Ovary (tissue), 9 donors: ENCODE results near the gene TBX21. TPM values are rescaled to one million over a fixed set of nuclear protein-coding genes. Genes with fewer than 3 reads are reported as not detected.

Experiments
- DNase-seq, 5 donors: peaks; one replicate each; pipeline ENCODE4 v3.0.0-alpha.2; 2019 to 2020
- H3K27ac ChIP-seq, 2 donors: fragments of 200-600 bp; one replicate each; pipeline versions ENCODE4 v1.5.1 to v1.8.0; 2019 to 2022
- H3K27me3 ChIP-seq: fragments of 200-600 bp; one replicate; pipeline ENCODE4 v1.8.0; 2022
- H3K36me3 ChIP-seq: fragments of 200-600 bp; sonication (generic); one replicate; pipeline ENCODE4 v1.5.1; 2019
- H3K4me1 ChIP-seq: one replicate; pipeline ENCODE4 v1.8.1; 2013; ENCODE audit warnings: mild to moderate bottlenecking, moderate library complexity; ENCODE audit not compliant: insufficient read depth
- H3K4me3 ChIP-seq: fragments of 200-600 bp; sonication (generic); one replicate; pipeline ENCODE4 v1.5.1; 2017
- H3K9me3 ChIP-seq, 2 donors: fragments of 200-600 bp in 1 of 2; sonication (generic) in 1 of 2; one replicate each; pipeline versions ENCODE4 v1.5.1 to v1.8.1; 2013 to 2019; ENCODE audit warnings: mild to moderate bottlenecking in 1 of 2, moderate library complexity in 1 of 2
- EP300 ChIP-seq: sonication (generic); formaldehyde crosslinking; IDR thresholded peaks from one replicate; pipeline ENCODE4 v1.6.1; 2017; ENCODE audit warnings: antibody characterized with exemption
- POLR2A ChIP-seq: fragments of 450-650 bp; IDR thresholded peaks from one replicate; pipeline ENCODE4 v1.6.1; 2017; ENCODE audit warnings: antibody characterized with exemption, mild to moderate bottlenecking, moderate library complexity
- WGBS, 3 donors: extraction: QIAGEN DNeasy Blood & Tissue Kit in 1 of 3; methylation state at CpG; one replicate each; pipeline versions ENCODE4 v1.1.5 to v1.1.7; 2013 to 2017; 5-methylcytosine and 5-hydroxymethylcytosine counted together
- intact Hi-C, 4 donors: fragments of 100-400 bp; cut with DNase I; formaldehyde crosslinking; loops; one replicate each; pipeline versions ENCODE4 v1.11.0 to v1.15.1; 2022 to 2023
- polyA plus RNA-seq, 2 donors: library from polyadenylated mRNA; stranded (reverse); fragments of 200-250 nt in 1 of 2; fragments of 350-450 nt in 1 of 2; fragmentation: Illumina TruSeq in 1 of 2; extraction: RNeasy Lipid Tissue Mini Kit (QIAGEN cat#74804) in 1 of 2; gene quantifications; one replicate each; pipeline ENCODE4 v1.2.3, GENCODE V29; 2013 to 2014
- total RNA-seq, 7 donors: library from RNA; depleted of rRNA in 2 of 7; stranded (reverse); fragments of >200 nt in 2 of 7; fragmentation: NEBNext Ultra II Directional in 3 of 7; extraction: Animal tissue kit (Norgen Biotek cat#: 25700) in 3 of 7; gene quantifications; one replicate each; pipeline versions ENCODE4 v1.1.0 to v1.2.4, GENCODE V29; 2016 to 2023
- TF ChIP-seq, protein P1 (sequence below), 3 donors: fragments of 450-650 bp in 2 of 3; fragments of 200-600 bp in 1 of 3; IDR thresholded peaks; one replicate each; pipeline versions ENCODE4 v1.5.1 to v1.8.0; 2016 to 2022; ENCODE audit warnings: antibody characterized with exemption in 3 of 3, mild to moderate bottlenecking in 1 of 3
- donor health status: DM: no; HTN: no; CAD: no; lungs with moderate emphysema.
- donor health status: DM: no; HTN: no; CAD: no.
- donor health status: Bipolar disorder and iron deficiency.
- donor health status: DM: yes; HTN: yes; CAD: no.
- donor health status: DM: no; HTN: no; CAD: no.
- donor health status: DM: yes; HTN: yes; CAD: no.

Gene TBX21
- total and polyA plus RNA-seq, 9 donors: 0.12 to 1.4 (median 0.33) TPM; not detected in 1

DNA sequence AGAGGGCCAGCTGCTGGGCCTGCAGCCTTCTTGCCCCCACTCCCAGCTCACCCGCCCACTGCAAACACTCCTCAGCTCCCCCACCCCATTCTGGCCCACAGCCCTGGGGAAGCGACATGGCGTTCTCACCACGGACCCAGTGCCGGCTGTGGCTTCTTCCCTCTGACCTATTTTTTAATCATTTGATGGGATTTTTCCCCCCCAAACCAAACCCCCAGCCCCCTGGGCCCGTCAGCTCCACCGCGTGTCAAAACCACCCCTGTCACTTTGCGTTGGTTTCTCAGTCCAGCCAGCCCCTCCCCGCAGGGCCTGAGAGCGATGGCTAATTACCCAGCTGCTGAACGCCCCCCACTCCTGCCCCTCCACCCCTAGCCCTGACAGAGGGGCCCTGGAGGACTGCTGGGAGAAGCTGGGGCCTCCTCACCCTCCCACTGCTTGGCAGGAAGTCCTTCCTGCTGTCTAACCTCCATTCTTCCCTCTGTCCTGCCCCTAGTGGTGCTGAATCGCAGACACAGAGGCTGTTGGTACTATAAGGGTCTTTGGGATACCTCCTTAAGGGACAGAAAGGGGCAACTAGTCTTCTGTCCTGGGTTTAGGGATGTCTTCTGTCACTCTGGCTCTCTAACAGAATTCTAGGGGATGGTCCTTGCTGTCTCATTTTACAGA lies 7.5 kb upstream of the TBX21 start:
- TF ChIP-seq, protein P1, sequence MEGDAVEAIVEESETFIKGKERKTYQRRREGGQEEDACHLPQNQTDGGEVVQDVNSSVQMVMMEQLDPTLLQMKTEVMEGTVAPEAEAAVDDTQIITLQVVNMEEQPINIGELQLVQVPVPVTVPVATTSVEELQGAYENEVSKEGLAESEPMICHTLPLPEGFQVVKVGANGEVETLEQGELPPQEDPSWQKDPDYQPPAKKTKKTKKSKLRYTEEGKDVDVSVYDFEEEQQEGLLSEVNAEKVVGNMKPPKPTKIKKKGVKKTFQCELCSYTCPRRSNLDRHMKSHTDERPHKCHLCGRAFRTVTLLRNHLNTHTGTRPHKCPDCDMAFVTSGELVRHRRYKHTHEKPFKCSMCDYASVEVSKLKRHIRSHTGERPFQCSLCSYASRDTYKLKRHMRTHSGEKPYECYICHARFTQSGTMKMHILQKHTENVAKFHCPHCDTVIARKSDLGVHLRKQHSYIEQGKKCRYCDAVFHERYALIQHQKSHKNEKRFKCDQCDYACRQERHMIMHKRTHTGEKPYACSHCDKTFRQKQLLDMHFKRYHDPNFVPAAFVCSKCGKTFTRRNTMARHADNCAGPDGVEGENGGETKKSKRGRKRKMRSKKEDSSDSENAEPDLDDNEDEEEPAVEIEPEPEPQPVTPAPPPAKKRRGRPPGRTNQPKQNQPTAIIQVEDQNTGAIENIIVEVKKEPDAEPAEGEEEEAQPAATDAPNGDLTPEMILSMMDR (IDR thresholded peaks at IDR 0.05): no peak
- TF ChIP-seq EP300 (no peak), POLR2A (no peak)
- no peak overlapping the region for H3K27ac ChIP-seq
- no peaks in the 10 kb centered on the region for H3K27me3 ChIP-seq
- intact Hi-C loops: no loop called here
- no peaks in the 10 kb centered on the region for H3K9me3 ChIP-seq
- no peak for DNase-seq
- H3K4me1 ChIP-seq: no peaks in the 10 kb centered on the region
- no peak overlapping the region for H3K4me3 ChIP-seq
- H3K36me3 ChIP-seq: no peaks in the 10 kb centered on the region
- WGBS, 3 donors: 40 to 48% (median 43%) methylated on average over 13 of the region's 13 CpGs

DNA sequence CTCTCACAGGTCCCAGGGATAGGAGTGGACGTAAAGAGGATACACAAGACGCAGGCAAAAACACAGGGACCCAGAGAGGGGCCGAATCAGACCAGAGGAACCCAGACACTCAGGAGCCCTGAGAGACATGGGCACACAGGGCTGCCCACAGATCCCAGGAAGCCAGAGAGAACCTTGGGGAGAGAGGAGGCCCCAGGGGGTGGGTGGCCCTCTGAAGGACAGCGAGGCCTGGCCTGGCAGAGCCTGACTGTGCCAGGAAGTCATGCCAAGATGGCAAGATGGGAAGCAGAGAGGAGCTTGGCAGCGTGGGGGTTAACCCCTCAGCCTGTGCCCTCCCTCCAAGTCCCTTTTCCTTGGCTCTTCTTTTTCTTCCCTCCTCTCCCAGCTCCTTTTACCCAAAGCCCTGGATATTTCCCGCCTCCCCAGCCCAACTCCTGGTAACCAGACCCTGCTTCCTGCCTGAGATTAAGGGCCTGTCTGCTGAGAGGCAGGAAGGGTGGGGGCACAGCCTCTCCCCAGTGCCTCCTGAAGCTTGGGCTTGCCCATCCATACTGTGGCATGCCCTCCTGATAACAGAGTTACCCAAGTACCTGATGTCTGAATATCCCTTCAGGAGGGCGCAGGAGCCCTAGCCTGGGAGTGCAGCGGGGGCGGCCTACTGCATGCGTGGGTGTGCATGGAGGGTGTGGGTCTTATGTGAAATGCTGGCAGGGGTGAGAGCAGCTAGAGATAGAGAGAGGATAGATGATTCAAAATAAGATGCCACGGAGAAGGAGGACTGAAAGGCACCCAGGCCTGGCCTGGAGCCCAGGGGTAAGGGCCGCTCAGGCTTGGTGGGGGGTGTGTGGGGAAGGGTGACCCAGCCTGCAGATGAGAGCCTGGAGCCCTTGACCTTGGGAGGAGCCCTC lies 6.0 kb upstream of the TBX21 start:
- 76 to 82% (median 78%) methylated on average over 12 of the region's 12 CpGs for WGBS, 3 donors
- H3K27me3 ChIP-seq: no peaks in the 10 kb centered on the region
- H3K4me3 ChIP-seq: no peak overlapping the region
- DNase-seq: peak in 1 of 5 donors; percentile 7
- H3K36me3 ChIP-seq: no peaks in the 10 kb centered on the region
- H3K4me1 ChIP-seq: no peaks in the 10 kb centered on the region
- TF ChIP-seq EP300: no peak
- TF ChIP-seq POLR2A: no peak
- TF ChIP-seq, protein P1 (IDR thresholded peaks at IDR 0.05): no peak
- no peak overlapping the region for H3K27ac ChIP-seq
- intact Hi-C loops: no loop called here
- no peaks in the 10 kb centered on the region for H3K9me3 ChIP-seq

DNA sequence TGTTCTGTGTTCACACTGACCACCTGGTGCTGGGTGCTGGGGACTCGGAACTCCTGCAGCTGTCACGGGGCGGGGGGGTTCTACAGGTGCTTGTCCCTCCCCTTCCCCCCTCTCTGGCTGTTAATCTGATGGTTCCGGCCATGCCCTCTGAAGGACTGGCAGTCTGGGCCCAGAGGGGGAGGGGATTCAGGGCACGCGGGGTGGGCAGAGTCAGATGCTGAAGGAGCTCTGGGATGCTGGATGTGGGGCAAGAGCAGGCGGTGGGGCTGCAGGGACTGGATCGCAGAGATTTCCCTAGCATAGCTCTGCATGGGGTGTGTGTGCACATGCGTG lies 5.4 kb upstream of the TBX21 start:
- no peak for DNase-seq
- Histone ChIP-seq H3K4me3 (no peak overlapping the region), H3K27me3 (no peaks in the 10 kb centered on the region), H3K9me3 (no peaks in the 10 kb centered on the region), H3K4me1 (no peaks in the 10 kb centered on the region), H3K27ac (no peak overlapping the region), H3K36me3 (no peaks in the 10 kb centered on the region)
- no peak for TF ChIP-seq EP300
- TF ChIP-seq POLR2A: no peak
- TF ChIP-seq, protein P1 (IDR thresholded peaks at IDR 0.05): no peak
- 56 to 66% (median 62%) methylated on average over 6 to 9 of the region's 9 CpGs for WGBS, 3 donors
- intact Hi-C loops: no loop called here

DNA sequence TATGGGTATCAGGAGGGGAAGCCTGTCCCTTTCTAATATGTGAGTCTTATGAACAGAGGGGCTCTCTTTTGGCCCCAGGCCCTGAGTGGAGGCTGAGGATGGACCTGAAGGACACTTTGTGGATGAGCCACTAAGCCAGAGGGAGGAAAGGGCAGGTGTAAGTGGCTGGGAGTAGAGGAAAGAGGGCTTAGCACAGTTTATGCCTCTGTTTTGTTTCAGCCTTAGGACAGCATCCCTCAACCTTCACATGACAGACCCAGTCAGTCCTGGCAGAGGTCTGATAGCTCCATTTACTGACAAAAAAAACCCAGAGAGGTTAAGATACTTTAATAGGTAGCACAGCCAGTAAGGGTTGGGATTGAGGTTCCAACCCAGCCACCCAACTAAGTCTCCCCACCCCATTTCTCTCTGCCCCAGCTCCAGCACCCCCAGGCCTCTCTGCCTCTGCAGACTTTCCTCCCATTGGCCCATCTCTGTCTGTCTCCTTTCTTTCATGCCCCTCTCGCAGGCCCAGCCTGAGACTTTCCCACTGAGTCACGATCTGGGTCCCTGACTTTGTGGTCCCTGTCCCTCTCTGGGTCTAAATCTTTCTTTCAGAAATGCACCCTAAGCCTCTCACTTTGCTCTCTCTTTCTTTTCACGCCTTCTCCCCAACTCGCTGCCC lies 4.7 kb upstream of the TBX21 start:
- intact Hi-C loops: no loop called here
- TF ChIP-seq POLR2A: no peak
- no peak for TF ChIP-seq EP300
- TF ChIP-seq, protein P1 (IDR thresholded peaks at IDR 0.05): no peak
- no peaks in the 10 kb centered on the region for H3K9me3 ChIP-seq
- H3K4me3 ChIP-seq: no peak overlapping the region
- DNase-seq: no peak
- no peaks in the 10 kb centered on the region for H3K36me3 ChIP-seq
- H3K4me1 ChIP-seq: no peaks in the 10 kb centered on the region
- H3K27me3 ChIP-seq: no peaks in the 10 kb centered on the region
- H3K27ac ChIP-seq: no peak overlapping the region
- WGBS, 3 donors: 86 to 89% (median 89%) methylated on average over 4 of the region's 4 CpGs
